Measurements from ENCODE around the gene PTPN9. TPM values are rescaled to one million over a fixed set of nuclear protein-coding genes. Genes with fewer than 3 reads are reported as not detected.
A peak's percentile ranks its signal among the peaks of the same experiment; 100 is the strongest.

PTPN9 gene
- total and polyA plus RNA-seq, 2 donors (not counting 1 experiment from before 2014, with no cell fraction given), result 11.8 to 15.5 TPM

- H3K27me3 ChIP-seq (replicated peaks in 1 of 4; ENCODE audit: control extremely low read depth in 1 of 4, control insufficient read depth in 3 of 4, insufficient read depth in 4 of 4, low read length in 3 of 4), result no peaks in the 10 kb centered on the region
- intact Hi-C loops (cut with micrococcal nuclease), result loop anchor here (1.0 to 10.0 kb wide), 11 partner anchors 173 to 835 kb away; partner anchors contain the start of genes C15orf39, CLK3, COX5A and FBXO22
- no peaks in the 10 kb centered on the region for H3K27me3 Mint-ChIP-seq
- peak within 1 kb of the TSS; percentile 96 to 98 for H3K27ac ChIP-seq (ENCODE audit: low read length in 2 of 2)
- H3K4me3 Mint-ChIP-seq, result peak within 1 kb of the TSS; percentile 98
- peaks cover 55% of the 10 kb centered on the region for H3K4me1 Mint-ChIP-seq
- peaks cover 39% of the 10 kb centered on the region for H3K79me2 ChIP-seq (ENCODE audit: control insufficient read depth, insufficient read depth, low read length)
- no peaks in the 10 kb centered on the region for H3K9me3 Mint-ChIP-seq (ENCODE audit: insufficient read depth)
- under 1% methylated on average over 25 of the region's 39 CpGs for WGBS (ENCODE audit: insufficient coverage)
- peak within 1 kb of the TSS; percentile 90 for H3K9ac ChIP-seq (ENCODE audit: low read length)
- DNase-seq (peak; percentile 99), ATAC-seq (ENCODE audit: low read depth) (peak; percentile 50)
- CTCF ChIA-PET, result interaction anchor here (0.8 to 6.5 kb wide), 3 partner anchors 83 to 664 kb away, joined by 3 to 51 read pairs (median 4); partner anchors contain the start of gene MAN2C1
- peak within 1 kb of the TSS; percentile 82 to 98 (median 95) for H3K4me3 ChIP-seq (ENCODE audit: control extremely low read depth in 1 of 5, extremely low read depth in 1 of 5, insufficient read depth in 1 of 5, low read depth in 2 of 5, low read length in 4 of 5)
- peak within 1 kb of the TSS; percentile 16 for H2AFZ ChIP-seq (ENCODE audit: insufficient read depth, low read depth, low read length, poor library complexity, severe bottlenecking)
- H3K27ac Mint-ChIP-seq, result peak within 1 kb of the TSS; percentile 99
- H4K20me1 ChIP-seq (ENCODE audit: control insufficient read depth, insufficient read depth, low read length, poor library complexity, severe bottlenecking), result peaks cover 43% of the 10 kb centered on the region
- H3K4me1 ChIP-seq (ENCODE audit: control insufficient read depth in 2 of 2, insufficient read depth in 2 of 2, low read length in 2 of 2), result peaks cover 30 to 43% of the 10 kb centered on the region in 2 donors
- peaks cover 0 to 8% of the 10 kb centered on the region in 2 experiments for H3K36me3 ChIP-seq (replicated peaks in 1 of 2; ENCODE audit: control extremely low read depth in 1 of 2, control insufficient read depth in 1 of 2, extremely low read depth in 1 of 2, insufficient read depth in 2 of 2, low read length in 1 of 2)
- peak within 1 kb of the TSS; percentile 91 for H3K4me2 ChIP-seq (replicated peaks; ENCODE audit: low read depth, low read length, poor library complexity, severe bottlenecking)
- POLR2A ChIA-PET, result interaction anchor here (0.5 to 6.4 kb wide), 17 partner anchors 57 to 894 kb away, joined by 3 to 62 read pairs (median 4); partner anchors contain the start of genes IMP3, MAN2C1, PTPN9 and SNUPN
- no peaks in the 10 kb centered on the region for H3K9me3 ChIP-seq (ENCODE audit: control extremely low read depth in 1 of 3, control insufficient read depth in 2 of 3, insufficient read depth in 1 of 3, low read length in 2 of 3)
- TF ChIP-seq EZH2 (IDR thresholded peaks at IDR 0.05; ENCODE audit: borderline replicate concordance, insufficient read depth, low read depth, low read length, poor library complexity, severe bottlenecking), result no peak
- TF ChIP-seq CTCF (IDR thresholded peaks at IDR 0.05), result no peak
Observed at GRCh38 chr15:75451674-75452363, 127.3 kb downstream of the PTPN9 start, which contains the start of gene SIN3A. SIN3A (minus strand) TSS chr15:75451690; CDS start chr15:75430375, 21,315 bp downstream.

Data from B cell (primary cell).